ENCODE results near the gene RNF38.

Gene RNF38

DNA sequence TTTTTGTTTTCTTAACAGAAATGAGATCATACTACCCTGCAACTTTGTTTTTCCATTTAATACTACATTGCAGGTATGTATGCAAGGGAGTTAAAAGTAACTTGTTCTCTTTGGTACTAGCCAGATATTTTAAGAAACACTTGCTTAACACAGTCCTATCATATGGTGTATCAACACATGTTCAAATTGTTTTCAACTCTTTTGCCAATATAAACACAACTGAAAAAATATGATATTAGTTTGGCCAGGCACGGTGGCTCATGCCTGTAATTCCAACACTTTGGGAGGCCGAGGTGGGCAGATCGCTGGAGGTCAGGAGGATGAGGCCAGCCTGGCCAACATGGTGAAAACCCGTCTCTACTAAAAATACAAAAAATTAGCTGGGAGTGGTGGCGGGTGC, 41.6 kb downstream of the RNF38 start:
- no peak overlapping the region for H3K4me3 ChIP-seq (ENCODE audit: low read depth, low read length)
- DNase-seq (ENCODE audit: low read depth): no peak
- TF ChIP-seq, protein P1, sequence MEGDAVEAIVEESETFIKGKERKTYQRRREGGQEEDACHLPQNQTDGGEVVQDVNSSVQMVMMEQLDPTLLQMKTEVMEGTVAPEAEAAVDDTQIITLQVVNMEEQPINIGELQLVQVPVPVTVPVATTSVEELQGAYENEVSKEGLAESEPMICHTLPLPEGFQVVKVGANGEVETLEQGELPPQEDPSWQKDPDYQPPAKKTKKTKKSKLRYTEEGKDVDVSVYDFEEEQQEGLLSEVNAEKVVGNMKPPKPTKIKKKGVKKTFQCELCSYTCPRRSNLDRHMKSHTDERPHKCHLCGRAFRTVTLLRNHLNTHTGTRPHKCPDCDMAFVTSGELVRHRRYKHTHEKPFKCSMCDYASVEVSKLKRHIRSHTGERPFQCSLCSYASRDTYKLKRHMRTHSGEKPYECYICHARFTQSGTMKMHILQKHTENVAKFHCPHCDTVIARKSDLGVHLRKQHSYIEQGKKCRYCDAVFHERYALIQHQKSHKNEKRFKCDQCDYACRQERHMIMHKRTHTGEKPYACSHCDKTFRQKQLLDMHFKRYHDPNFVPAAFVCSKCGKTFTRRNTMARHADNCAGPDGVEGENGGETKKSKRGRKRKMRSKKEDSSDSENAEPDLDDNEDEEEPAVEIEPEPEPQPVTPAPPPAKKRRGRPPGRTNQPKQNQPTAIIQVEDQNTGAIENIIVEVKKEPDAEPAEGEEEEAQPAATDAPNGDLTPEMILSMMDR (IDR thresholded peaks at IDR 0.05; ENCODE audit: low read depth, low read length, missing control alignments): no peak

DNA sequence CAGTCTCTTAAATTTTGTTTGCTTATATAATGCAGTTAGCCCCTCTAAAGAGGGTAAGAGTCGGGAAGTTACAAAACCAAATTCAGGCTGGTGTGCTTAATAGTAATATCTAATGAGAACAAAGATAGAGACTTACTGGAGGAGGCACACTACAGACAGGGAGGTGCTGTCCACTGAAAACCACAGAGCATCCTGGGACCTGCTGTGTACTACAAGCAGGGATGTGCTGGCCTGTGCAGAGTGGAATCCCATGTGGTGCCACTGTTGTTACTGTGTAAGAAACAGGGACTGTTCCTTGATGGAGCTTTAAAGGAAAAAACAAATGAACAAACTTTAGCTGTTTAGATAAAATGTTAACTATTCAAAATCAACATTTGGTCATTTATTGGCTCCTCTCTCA, 42.4 kb downstream of the RNF38 start:
- TF ChIP-seq, protein P1 (IDR thresholded peaks at IDR 0.05; ENCODE audit: low read depth, low read length, missing control alignments): no peak
- no peak overlapping the region for H3K4me3 ChIP-seq (ENCODE audit: low read depth, low read length)
- DNase-seq (ENCODE audit: low read depth): no peak

DNA sequence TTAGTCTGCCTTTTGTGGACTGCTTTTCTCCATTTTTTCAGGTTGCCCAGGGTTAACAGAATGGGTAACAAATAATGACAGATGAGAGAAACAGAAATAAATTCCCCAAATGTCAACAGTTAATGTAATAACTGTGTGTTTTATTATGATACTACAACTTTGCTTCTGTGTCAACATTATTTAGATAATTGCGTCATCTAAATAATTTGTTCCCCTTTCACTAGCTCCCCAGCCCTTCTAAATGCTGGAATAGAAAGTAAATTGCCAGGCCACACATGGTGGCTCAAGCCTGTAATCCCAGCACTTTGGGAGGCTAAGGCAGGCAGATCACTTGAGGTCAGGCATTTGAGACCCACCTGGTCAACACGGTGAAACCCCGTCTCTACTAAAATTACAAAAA, 53.5 kb downstream of the RNF38 start:
- DNase-seq (ENCODE audit: low read depth): no peak
- no peak overlapping the region for H3K4me3 ChIP-seq (ENCODE audit: low read depth, low read length)
- TF ChIP-seq, protein P1 (IDR thresholded peaks at IDR 0.05; ENCODE audit: low read depth, low read length, missing control alignments): no peak

DNA sequence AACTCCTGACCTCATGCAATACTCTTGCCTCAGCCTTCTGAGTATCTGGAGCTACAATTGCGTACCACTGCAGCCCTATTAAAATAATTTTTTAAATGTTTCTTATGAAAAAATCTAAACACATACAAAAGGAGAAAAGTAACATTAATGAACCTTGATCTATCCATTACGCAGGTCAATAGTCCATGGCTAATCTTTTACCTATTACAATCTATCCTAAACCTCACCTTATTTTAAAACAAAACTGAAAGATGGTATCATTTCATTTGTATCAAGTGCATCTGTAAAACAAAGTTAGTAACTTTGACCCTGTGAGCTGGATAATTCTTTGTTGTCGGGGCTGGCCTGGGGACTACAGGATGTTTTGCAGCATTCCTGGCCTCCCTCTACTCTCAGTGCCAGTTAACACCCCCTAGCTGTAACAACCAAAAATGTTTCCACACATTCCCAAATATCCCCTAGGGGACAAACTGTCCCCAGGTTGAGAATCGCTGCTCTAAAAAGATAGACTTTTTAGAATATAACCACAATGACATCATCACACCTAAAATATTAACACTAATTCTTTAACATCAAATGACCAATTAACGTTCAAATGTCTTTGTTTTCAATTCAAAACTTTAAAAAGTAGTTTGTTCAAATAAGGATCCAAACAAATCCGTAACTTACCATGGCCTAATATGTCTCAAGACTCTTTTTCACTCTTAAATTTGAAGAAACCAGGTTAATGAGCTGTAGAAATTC, 54.8 kb downstream of the RNF38 start:
- H3K4me3 ChIP-seq (ENCODE audit: low read depth, low read length): no peak overlapping the region
- TF ChIP-seq, protein P1 (IDR thresholded peaks at IDR 0.05; ENCODE audit: low read depth, low read length, missing control alignments): no peak
- DNase-seq (ENCODE audit: low read depth): no peak

DNA sequence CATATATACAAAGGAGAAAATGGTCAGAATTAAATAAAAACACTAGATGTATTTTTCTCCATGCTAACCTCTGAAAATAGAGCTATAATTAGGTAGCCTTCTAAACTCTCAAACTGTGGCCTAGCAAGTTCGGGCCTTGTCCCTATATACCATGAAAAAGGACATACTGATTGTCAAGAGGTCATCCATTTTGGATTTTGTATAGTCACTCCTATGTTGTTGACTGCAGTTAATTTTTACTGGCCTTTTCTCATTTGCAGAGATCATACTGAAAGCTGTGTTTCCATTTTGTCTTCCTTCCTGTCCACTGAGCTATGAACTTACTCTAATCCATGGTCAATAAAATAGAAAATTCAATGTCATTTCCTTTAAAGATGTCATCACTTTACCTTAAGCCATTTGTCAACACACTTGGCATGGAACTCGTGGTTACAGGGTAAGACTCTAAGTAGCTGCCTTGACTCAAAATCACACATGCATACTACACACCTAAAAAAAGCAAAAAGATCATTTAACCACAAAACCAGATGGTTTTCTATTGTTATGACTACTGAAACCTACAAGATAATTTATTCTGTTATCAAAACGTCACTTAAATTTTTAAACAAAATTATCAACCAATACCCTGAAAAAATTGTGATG, 58.0 kb downstream of the RNF38 start:
- DNase-seq (ENCODE audit: low read depth): peak; percentile 24
- TF ChIP-seq, protein P1 (IDR thresholded peaks at IDR 0.05; ENCODE audit: low read depth, low read length, missing control alignments): no peak
- no peak overlapping the region for H3K4me3 ChIP-seq (ENCODE audit: low read depth, low read length)

DNA sequence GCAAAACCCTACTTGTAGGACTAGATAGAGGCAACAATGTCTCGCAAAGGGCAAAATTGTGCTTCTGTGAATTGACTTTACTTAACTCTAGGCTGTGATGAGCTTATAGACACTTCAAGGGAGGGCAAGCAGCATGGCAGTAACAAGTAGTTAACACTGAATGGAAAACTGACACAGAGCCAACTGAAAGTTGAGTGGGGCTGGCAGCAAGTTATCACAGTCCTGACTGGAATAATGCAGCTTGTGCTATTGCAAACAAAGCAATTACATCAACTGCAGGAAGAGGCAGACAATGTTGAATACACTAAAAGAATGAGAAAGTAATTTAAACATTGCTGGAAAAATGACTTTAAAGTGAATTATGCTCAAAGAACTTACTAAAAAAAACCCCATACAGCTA, 62.2 kb downstream of the RNF38 start:
- DNase-seq (ENCODE audit: low read depth): no peak
- no peak overlapping the region for H3K4me3 ChIP-seq (ENCODE audit: low read depth, low read length)
- TF ChIP-seq, protein P1 (IDR thresholded peaks at IDR 0.05; ENCODE audit: low read depth, low read length, missing control alignments): no peak

DNA sequence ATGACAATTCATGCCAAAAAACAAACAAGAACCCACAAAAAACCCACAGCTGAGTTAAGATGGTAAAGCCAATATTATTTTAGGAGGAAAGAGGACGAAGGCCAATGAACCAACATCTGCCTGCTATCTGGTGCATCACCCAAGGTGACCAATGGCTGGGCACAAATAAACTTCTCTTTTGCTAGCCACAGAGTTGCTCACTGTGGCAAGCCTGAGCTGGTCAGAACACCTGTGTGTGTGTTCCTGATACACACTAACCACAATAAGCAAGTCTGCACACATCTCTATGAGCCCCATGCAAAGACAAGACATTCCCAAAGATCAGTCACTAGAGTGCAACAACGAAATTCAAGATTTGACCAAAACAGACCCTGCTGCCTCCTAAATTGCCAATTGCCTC, 63.1 kb downstream of the RNF38 start:
- TF ChIP-seq, protein P1 (IDR thresholded peaks at IDR 0.05; ENCODE audit: low read depth, low read length, missing control alignments): no peak
- DNase-seq (ENCODE audit: low read depth): no peak
- H3K4me3 ChIP-seq (ENCODE audit: low read depth, low read length): no peak overlapping the region

Data from GM12864 (cell line).